ENCODE data around the gene RFWD3.

Gene RFWD3

DNA sequence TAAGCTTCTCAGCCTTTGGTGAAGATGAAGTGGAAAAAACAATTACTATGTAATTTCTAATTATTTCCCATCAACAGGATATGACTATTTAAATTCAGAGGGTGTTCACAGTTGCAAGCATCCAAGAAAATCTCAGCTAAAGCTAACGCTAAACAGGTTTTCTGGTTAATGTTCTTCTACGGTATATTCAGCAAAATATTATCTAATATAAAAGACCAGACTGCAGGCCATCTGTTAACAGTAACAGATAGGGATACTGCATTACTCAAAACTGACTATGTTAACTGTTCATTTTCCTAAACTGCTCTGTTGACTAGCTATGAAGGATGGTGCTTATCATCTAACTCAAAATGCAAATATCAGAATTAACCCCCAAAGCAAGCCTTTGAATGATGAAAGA is 92.5 kb downstream of the RFWD3 start:
- Histone ChIP-seq H3K27ac (ENCODE audit: low read length) (no peak overlapping the region), H3K4me1 (ENCODE audit: insufficient read depth, low read length) (no peaks in the 10 kb centered on the region; the same call in 1 of the 2 replicates)

DNA sequence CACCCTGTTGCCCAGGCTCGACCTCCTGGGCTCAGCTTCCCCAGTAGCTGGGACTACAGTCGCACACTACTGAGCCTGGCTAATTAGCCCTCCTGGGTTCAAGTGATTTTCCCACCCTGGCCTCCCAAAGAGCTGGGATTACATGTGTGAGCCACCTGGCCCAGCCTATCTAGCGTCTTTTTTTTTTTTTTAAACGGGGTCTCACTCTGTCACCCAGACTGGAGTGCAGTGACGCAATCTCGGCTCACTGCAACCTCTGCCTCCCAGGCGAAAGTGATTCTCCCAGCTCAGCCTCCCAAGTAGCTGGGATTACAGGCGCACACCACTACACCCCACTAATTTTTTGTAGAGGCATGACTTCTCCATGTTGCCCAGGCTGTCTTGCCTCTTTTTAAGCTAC is 93.1 kb downstream of the RFWD3 start:
- no peaks in the 10 kb centered on the region for H3K9me3 ChIP-seq (ENCODE audit: insufficient read depth, low read depth, low read length)
- no peak overlapping the region for H3K9ac ChIP-seq (ENCODE audit: low read depth, low read length)
- H3K36me3 ChIP-seq (ENCODE audit: insufficient read depth, low read depth, low read length), result no peaks in the 10 kb centered on the region
- no peaks in the 10 kb centered on the region; the same call in 1 of the 2 replicates for H3K4me1 ChIP-seq (ENCODE audit: insufficient read depth, low read length)
- no peak overlapping the region for H3K27ac ChIP-seq (ENCODE audit: low read length)
- H3K4me3 ChIP-seq (ENCODE audit: low read length), result no peak overlapping the region
- H3K27me3 ChIP-seq (ENCODE audit: insufficient read depth, low read length), result no peaks in the 10 kb centered on the region

More for the DNA sequence above, 92.5 kb downstream of the RFWD3 start:
- H3K27me3 ChIP-seq (ENCODE audit: insufficient read depth, low read length), result no peaks in the 10 kb centered on the region
- no peaks in the 10 kb centered on the region for H3K36me3 ChIP-seq (ENCODE audit: insufficient read depth, low read depth, low read length)
- H3K9ac ChIP-seq (ENCODE audit: low read depth, low read length), result no peak overlapping the region
- H3K4me3 ChIP-seq (ENCODE audit: low read length), result no peak overlapping the region
- no peaks in the 10 kb centered on the region for H3K9me3 ChIP-seq (ENCODE audit: insufficient read depth, low read depth, low read length)
